Measurements from ENCODE around the gene TMEM184B.

- TF ChIP-seq ESRRA (IDR thresholded peaks at IDR 0.05; ENCODE audit: low read length) (no peak), CTCF (IDR thresholded peaks at IDR 0.05 in 2 of 3, conservative IDR thresholded peaks at IDR 0.05 in 1 of 3; ENCODE audit: control insufficient read depth in 2 of 3, extremely low read depth in 1 of 3, insufficient read depth in 1 of 3, low read depth in 3 of 3, low read length in 3 of 3) (no peak), POLR2AphosphoS5 (IDR thresholded peaks at IDR 0.05; ENCODE audit: low read length) (no peak), KAT2A (conservative IDR thresholded peaks at IDR 0.05; ENCODE audit: control insufficient read depth, low read depth, low read length) (no peak), RAD21 (IDR thresholded peaks at IDR 0.05; ENCODE audit: insufficient read depth, low read depth, low read length) (no peak), ZNF622 (IDR thresholded peaks at IDR 0.05) (no peak)
Observed at GRCh38 chr22:38276166-38276565, 3.4 kb upstream of the TMEM184B start.

Data from GM12878 (cell line).